Ramos (cell line): ENCODE measurements around the gene DPF3.

ENCODE experiments used
- in situ Hi-C: fragments of 300-500 bp; cut with MboI; formaldehyde crosslinking; loops from one replicate; pipeline ENCODE4 v1.14.3; 2022; ENCODE audit warnings: low sequenced_read_pairs; ENCODE audit not compliant: unreplicated experiment

DPF3 gene

GRCh38 chr14:72591391-72591790 is 302.5 kb downstream of the DPF3 start:
- in situ Hi-C loops: no loop called here

- in situ Hi-C loops: no loop called here
Measured at GRCh38 chr14:72590577-72590976, 303.3 kb downstream of the DPF3 start.

- in situ Hi-C loops: no loop called here
Measured at GRCh38 chr14:72589652-72590051, 304.2 kb downstream of the DPF3 start.

- in situ Hi-C loops: no loop called here
Measured at GRCh38 chr14:72588521-72588920, 305.4 kb downstream of the DPF3 start.

GRCh38 chr14:72583316-72584272 is 310.3 kb downstream of the DPF3 start:
- in situ Hi-C loops: no loop called here

- in situ Hi-C loops: no loop called here
Measured at GRCh38 chr14:72582582-72582981, 311.3 kb downstream of the DPF3 start.

- in situ Hi-C loops: no loop called here
Measured at GRCh38 chr14:72578514-72578913, 315.4 kb downstream of the DPF3 start.

- in situ Hi-C loops: no loop called here
Measured at GRCh38 chr14:72577521-72577920, 316.4 kb downstream of the DPF3 start.

- in situ Hi-C loops: no loop called here
Measured at GRCh38 chr14:72576258-72576657, 317.6 kb downstream of the DPF3 start.

GRCh38 chr14:72574715-72575114 is 319.2 kb downstream of the DPF3 start:
- in situ Hi-C loops: no loop called here

GRCh38 chr14:72573725-72574417 is 320.0 kb downstream of the DPF3 start:
- in situ Hi-C loops: no loop called here
